IMR-90 (cell line): ENCODE measurements around the gene PTPN13.

ENCODE experiments used
- BHLHE40 ChIP-seq: fragments of 150-350 bp; IDR thresholded peaks from 2 replicates; pipeline ENCODE4 v1.6.1; 2016; ENCODE audit warnings: mild to moderate bottlenecking, low read depth, low read length
- CEBPB ChIP-seq: IDR thresholded peaks from 2 replicates; pipeline ENCODE4 v1.6.1; 2012; ENCODE audit warnings: low read depth, low read length, improper control_type of control experiment
- CHD1 ChIP-seq: IDR thresholded peaks from 2 replicates; pipeline ENCODE4 v1.6.1; 2012; ENCODE audit warnings: low read depth, low read length, improper control_type of control experiment
- CTCF ChIP-seq: conservative IDR thresholded peaks from 2 replicates; pipeline ENCODE4 v1.5.1; 2012; ENCODE audit warnings: mild to moderate bottlenecking, low read depth, low read length, improper control_type of control experiment
- ELK1 ChIP-seq: fragments of 150-350 bp; IDR thresholded peaks from 2 replicates; pipeline ENCODE4 v1.6.1; 2016; ENCODE audit warnings: low read depth, mild to moderate bottlenecking, low read length, moderate library complexity, borderline replicate concordance
- MAFK ChIP-seq: IDR thresholded peaks from 2 replicates; pipeline ENCODE4 v1.6.1; 2012; ENCODE audit warnings: low read depth, low read length, improper control_type of control experiment
- MAZ ChIP-seq: IDR thresholded peaks from 2 replicates; pipeline ENCODE4 v1.6.1; 2012; ENCODE audit warnings: low read depth, mild to moderate bottlenecking, low read length, improper control_type of control experiment, moderate library complexity, borderline replicate concordance
- MXI1 ChIP-seq: IDR thresholded peaks from 2 replicates; pipeline ENCODE4 v1.6.1; 2012; ENCODE audit warnings: low read depth, mild to moderate bottlenecking, low read length, moderate library complexity, borderline replicate concordance
- NFE2L2 ChIP-seq: fragments of 150-350 bp; IDR thresholded peaks from 2 replicates; pipeline ENCODE4 v1.6.1; 2016; ENCODE audit warnings: low read depth, mild to moderate bottlenecking, low read length
- POLR2A ChIP-seq: IDR thresholded peaks from 2 replicates; pipeline ENCODE4 v1.6.1; 2012; ENCODE audit warnings: mild to moderate bottlenecking, low read depth, low read length
- RAD21 ChIP-seq: IDR thresholded peaks from 2 replicates; pipeline ENCODE4 v1.6.1; 2012; ENCODE audit warnings: low read length, improper control_type of control experiment
- RCOR1 ChIP-seq: IDR thresholded peaks from 2 replicates; pipeline ENCODE4 v1.6.1; 2012; ENCODE audit warnings: mild to moderate bottlenecking, low read length, improper control_type of control experiment; ENCODE audit not compliant: insufficient replicate concordance
- SMC3 ChIP-seq: fragments of 150-350 bp; IDR thresholded peaks from 2 replicates; pipeline ENCODE4 v1.6.1; 2016; ENCODE audit warnings: low read depth, mild to moderate bottlenecking, antibody characterized with exemption, low read length, moderate library complexity
- USF2 ChIP-seq: fragments of 150-350 bp; IDR thresholded peaks from 2 replicates; pipeline ENCODE4 v1.6.1; 2017; ENCODE audit warnings: mild to moderate bottlenecking, antibody characterized with exemption, low read length, low read depth

GRCh38 chr4:86661006-86661405, 66.9 kb downstream of the PTPN13 start:
- no peak for TF ChIP-seq MXI1
- TF ChIP-seq MAFK: no peak
- TF ChIP-seq CEBPB: no peak
- TF ChIP-seq CTCF: no peak
- TF ChIP-seq BHLHE40: no peak
- no peak for TF ChIP-seq POLR2A
- no peak for TF ChIP-seq RCOR1
- TF ChIP-seq SMC3: no peak
- no peak for TF ChIP-seq RAD21
- no peak for TF ChIP-seq MAZ
- TF ChIP-seq NFE2L2: no peak
- no peak for TF ChIP-seq USF2
- no peak for TF ChIP-seq ELK1
- TF ChIP-seq CHD1: no peak
